Activated naive CD4-positive, alpha-beta T cell treated with Interleukin-2 at 50 U/mL for 16 hours (primary cell): Measurements from ENCODE around the gene TXLNG.
A peak's percentile ranks its signal among the peaks of the same experiment; 100 is the strongest.

Experiments used
- DNase-seq: peaks from one replicate; pipeline ENCODE4 v3.0.0-alpha.2; 2020

The TXLNG gene

GRCh38 chrX:16874458-16875095 is 88.3 kb downstream of the TXLNG start:
- no peak for DNase-seq

GRCh38 chrX:16876696-16877095 is 90.4 kb downstream of the TXLNG start:
- DNase-seq = no peak

- no peak for DNase-seq
These were observed 95.9 kb downstream of the TXLNG start for GRCh38 chrX:16882169-16882568.

GRCh38 chrX:16882702-16883486 is 96.6 kb downstream of the TXLNG start:
- DNase-seq = peak; percentile 70

GRCh38 chrX:16883487-16883804 is 97.2 kb downstream of the TXLNG start:
- DNase-seq = no peak

GRCh38 chrX:16885628-16886027 is 99.4 kb downstream of the TXLNG start:
- no peak for DNase-seq

GRCh38 chrX:16892504-16893362 is 106.5 kb downstream of the TXLNG start:
- DNase-seq = peak; percentile 48
